Iris pigment epithelial cell (primary cell): Measurements from ENCODE around the gene C14orf132.

Source experiments
- DNase-seq: peaks from one replicate; pipeline ENCODE4 v3.0.0-alpha.2; 2011; ENCODE audit warnings: low read depth

C14orf132 gene

DNA sequence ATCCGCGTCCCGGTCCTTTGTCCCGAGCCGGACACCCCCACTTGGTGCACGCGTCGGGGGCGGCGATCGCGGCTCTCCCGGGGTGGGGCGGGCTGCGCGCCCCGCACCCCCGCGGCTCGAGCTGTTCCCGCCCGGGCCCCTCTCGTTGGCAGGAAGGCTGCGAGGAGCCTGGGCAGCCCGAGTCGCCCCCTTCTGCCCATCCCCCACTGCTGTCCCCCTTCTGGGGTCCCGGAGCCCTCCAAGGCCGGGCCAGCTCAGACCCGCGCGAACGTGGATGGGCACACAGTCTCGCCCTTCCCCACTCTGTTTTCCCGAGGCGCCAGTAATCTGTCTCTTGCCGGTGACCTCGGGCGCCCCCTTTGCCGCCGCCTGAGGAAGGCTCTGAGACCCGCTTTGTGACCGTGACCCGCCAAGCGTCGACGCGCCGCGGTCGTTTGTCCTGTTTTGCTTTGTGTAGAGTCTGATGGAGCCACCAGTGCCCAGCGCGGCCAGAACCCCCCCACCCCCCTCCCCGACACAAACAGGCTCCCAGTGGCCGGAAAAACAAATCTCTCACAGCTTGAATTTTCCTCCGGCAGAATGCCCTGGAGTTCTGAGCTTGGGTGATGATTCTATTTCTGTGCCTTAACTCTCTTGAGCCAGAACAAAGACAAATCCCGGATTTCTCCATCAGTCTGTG, 610 bp downstream of the C14orf132 start:
- peak; percentile 25 for DNase-seq

- DNase-seq = peak; percentile 39
Measured at GRCh38 chr14:96040828-96041371, 1.7 kb downstream of the C14orf132 start.

DNA sequence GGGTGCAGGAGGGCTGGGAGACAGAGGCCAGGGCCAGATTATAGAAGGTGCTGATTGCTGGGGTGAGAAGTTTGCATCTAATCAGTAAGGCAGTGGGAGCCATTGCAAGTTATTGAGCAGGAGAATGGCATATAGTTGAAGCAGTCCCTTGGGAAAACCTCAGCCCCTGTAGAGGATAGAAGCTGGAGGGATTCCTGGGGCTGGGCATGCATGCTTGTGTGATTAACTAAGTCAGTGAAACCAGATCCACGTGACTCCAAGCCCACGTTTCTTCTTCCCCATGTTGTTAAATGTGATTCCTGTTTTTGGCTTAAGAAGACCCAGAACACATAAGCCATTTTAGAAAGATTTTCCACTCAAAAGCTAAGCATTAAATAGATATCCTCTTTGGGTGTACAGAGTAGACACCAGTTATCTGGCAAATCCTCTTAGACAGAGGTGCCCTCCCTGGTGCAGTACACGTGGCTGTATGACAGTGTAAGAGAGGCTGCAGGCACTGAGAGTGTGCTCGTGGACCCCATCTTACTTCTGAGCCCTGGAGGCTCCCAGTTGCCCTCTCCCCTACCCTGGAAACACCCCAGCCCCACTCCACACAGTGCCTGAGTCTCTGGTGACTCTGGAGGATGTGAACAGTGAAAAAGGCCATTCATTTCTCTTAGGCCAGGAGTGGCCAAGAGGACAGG, 3.2 kb downstream of the C14orf132 start:
- peak; percentile 47 for DNase-seq

- no peak for DNase-seq
Measured at GRCh38 chr14:96046630-96047029, 7.5 kb downstream of the C14orf132 start.

GRCh38 chr14:96047101-96047500, 7.9 kb downstream of the C14orf132 start:
- DNase-seq = no peak

DNA sequence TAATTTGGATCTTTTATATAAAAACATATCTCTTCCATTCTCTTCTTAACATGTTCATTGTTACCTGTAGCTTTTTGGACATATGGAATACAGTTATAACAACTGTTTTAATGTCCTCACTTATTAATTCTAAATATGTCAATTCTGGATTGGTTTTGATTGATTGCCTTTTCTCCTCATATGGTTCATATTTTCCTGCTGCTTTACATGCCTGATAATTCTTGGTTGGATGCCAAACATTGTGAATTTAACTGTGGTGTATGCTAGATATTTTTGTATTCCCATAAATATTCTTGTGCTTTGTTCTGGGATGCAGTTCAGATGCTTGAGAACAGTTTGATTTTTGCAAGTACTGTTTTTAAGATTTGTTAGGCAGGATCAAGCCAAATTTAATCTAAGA, 10.8 kb downstream of the C14orf132 start:
- DNase-seq = no peak

- DNase-seq = no peak
Measured at GRCh38 chr14:96050482-96050881, 11.3 kb downstream of the C14orf132 start.

DNA sequence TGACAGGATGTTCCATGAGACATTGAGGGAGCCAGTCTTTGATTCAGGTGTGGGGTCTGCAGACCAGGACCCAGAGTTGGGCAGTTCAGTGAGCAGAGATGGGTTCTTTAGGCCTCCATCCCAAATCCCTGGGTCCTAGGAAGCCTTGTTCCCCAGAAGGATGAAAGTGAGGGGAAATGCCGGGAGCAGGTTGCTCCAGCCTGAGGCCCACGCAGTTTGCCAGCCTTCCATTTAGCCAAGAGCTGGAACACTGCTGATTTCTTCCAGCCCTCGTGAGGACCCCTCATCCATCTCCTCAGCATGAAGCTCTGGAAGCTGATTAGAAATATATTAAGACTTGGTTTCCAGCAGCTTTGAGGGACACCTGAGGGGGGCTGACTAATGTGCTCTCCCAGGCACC, 12.1 kb downstream of the C14orf132 start:
- DNase-seq = no peak

DNA sequence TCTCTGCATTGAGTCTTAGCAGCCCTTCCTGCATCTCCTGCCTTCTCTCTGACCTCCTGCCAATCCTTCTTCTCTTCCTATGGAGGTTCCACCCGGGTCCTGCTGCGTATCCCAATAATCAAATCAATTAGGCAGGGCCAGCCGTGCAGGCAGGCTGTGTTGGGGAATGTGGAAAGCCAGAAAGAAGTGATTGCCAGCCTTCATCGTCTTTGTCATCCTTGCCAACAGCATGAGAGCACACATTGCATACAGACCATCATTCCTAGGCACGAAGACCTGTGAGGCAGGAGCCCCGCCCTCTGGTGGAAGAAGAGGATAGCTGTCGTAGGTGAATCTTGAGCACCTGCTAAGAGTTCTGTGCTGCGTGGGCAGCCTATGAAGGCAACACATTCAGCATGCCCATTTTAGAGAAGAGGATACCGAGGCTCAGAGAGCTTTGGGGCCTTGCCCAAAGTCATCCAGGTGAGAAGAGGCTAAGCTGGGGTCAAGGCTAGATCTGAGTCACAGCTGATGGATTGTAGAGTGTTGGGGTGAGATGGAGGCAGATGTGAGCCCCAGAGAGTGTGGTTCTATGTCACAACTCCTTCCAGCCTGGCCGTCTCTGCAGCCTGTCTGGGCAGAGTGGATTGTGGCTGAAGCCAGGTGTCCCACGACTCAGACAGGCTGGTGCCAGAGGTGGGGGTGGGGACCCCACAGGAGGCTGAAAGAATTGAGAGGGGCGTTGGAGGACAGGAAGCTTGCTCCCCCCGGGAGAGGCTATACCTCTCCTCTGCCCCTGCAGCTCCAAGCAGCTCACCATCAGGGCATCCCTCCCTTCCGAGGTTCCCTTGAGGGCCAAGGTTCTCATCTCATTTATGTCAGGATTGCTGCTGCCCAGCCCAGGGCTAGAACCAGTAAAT, 12.7 kb downstream of the C14orf132 start:
- DNase-seq = no peak

- DNase-seq = no peak
Measured at GRCh38 chr14:96052541-96053247, 13.5 kb downstream of the C14orf132 start.

DNA sequence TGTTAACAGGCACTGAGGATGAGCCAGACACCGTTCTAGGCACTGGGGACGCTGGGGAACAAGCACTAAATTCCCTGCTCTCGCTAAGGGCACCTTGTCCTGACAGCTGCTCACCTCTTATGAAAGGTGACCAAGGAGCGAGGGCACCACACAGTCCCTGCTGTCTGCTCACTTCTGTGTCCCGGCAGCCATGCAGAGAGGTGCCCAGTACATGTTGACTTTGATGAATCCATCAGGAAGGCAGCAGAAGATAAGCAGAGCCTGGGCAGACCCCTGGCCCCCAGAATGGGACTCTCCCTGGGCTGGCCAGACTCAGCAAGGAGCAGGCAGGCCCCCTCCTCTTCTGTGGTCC, 14.1 kb downstream of the C14orf132 start:
- no peak for DNase-seq

DNA sequence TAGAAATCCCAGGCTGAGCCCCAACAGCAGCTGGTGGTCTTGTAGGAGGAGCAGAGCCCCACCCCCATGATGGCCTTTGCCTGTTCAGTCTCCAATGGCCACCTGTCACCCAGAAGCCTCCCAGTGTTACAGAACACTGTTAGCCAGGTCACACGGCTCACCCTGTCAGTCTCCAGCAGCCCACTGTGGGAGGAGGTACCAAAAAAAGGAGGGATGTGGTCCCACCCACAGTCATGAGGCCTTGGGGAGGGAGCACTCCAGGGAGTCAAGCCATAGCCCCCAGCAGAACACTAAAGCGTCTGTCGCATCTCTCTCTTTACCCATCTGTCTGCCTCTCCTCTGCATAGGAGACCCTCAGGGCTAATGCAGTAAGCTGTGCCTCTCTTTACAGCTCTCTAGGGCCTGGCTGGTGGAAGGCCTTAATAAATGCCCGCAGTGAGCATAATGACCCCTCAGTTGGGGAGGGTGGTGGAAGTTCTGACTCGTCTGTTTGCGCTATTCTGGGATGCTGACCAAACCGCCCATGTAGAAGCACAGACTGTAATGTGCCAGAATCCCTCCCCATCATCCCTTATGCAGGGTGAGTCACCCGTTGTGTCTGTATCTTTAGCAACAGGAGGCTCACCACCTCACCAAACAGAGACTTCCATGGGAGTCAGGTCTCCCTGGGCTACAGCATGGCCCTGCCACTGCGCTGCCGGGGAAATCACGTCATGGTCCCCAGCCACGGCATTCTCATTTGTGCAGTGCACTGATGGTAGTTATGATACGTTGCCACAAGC, 14.6 kb downstream of the C14orf132 start:
- peak; percentile 96 for DNase-seq

DNA sequence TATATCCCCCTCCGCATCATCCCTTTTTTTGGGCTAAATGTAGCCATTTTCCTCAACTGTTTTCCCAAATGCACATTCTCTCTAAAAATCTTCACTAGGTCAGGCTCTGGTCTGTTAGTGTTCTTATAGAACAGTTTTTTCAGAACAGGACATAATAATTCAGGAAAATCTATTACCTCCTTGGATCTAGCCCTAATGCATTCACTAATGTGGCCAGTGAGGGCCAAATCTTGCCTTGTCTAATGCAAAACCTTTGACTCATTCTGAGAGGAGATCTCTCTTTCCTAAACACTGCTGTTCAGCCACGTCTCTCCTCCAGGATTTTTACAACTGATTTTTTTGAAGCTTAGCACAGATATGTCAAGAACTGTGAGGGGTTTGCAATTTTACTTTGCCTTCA, 15.5 kb downstream of the C14orf132 start:
- no peak for DNase-seq

- DNase-seq = no peak
Measured at GRCh38 chr14:96055065-96055752, 16.0 kb downstream of the C14orf132 start.

GRCh38 chr14:96055753-96056508, 16.8 kb downstream of the C14orf132 start:
- DNase-seq = no peak

- DNase-seq = no peak
Measured at GRCh38 chr14:96056509-96057422, 17.6 kb downstream of the C14orf132 start.

GRCh38 chr14:96057738-96058137, 18.6 kb downstream of the C14orf132 start:
- DNase-seq = no peak

GRCh38 chr14:96058576-96059200, 19.5 kb downstream of the C14orf132 start:
- no peak for DNase-seq
